Cardiac muscle cell (in vitro differentiated cells and primary cell): ENCODE data around the gene PLIN1. TPM values are rescaled to one million over a fixed set of nuclear protein-coding genes. Genes with fewer than 3 reads are reported as not detected.

Experiments used
- DNase-seq, 2 donors: peaks; one replicate each; pipeline versions ENCODE4 v3.0.0 to v3.0.0-alpha.2; 2010 to 2017; ENCODE audit warnings: low read depth in 1 of 2, low spot score in 1 of 2
- H3K27ac ChIP-seq: fragments of 200-600 bp; sonication (generic); 2 replicates; pipeline ENCODE4 v1.5.1; 2016
- H3K27me3 ChIP-seq: fragments of 200-600 bp; sonication (generic); 2 replicates; pipeline ENCODE4 v1.6.0; 2016; ENCODE audit warnings: control low read depth
- H3K36me3 ChIP-seq: fragments of 200-600 bp; sonication (generic); 2 replicates; pipeline ENCODE4 v1.5.1; 2016; ENCODE audit warnings: control low read depth
- H3K4me1 ChIP-seq: fragments of 200-600 bp; sonication (generic); 2 replicates; pipeline ENCODE4 v1.8.1; 2017; ENCODE audit warnings: low read depth, mild to moderate bottlenecking, mixed run types
- H3K4me3 ChIP-seq: fragments of 200-600 bp; sonication (generic); 2 replicates; pipeline ENCODE4 v1.5.1; 2016; ENCODE audit warnings: mild to moderate bottlenecking
- H3K9me3 ChIP-seq: fragments of 200-600 bp; sonication (generic); 2 replicates; pipeline ENCODE4 v1.5.1; 2017; ENCODE audit warnings: low read depth, mild to moderate bottlenecking, control low read depth
- polyA plus RNA-seq: library from polyadenylated mRNA; unstranded; fragments of >200 nt; fragmentation: Nextera tagmentation; extraction: Ambion mirVana; gene quantifications from 2 replicates; pipeline ENCODE4 v1.2.1, GENCODE V29; 2016
- total RNA-seq: library from RNA; depleted of rRNA; stranded (reverse); fragments of >200 nt; gene quantifications from 2 replicates; pipeline ENCODE4 v1.2.3, GENCODE V29; 2016
- TF ChIP-seq, protein P1 (sequence below): IDR thresholded peaks from 2 replicates; pipeline ENCODE4 v1.5.1; 2012; ENCODE audit warnings: low read depth, mild to moderate bottlenecking, low read length

PLIN1 gene
- total and polyA plus RNA-seq, 2 experiments from 2014 or later: 0.09 to 0.57 TPM

DNA sequence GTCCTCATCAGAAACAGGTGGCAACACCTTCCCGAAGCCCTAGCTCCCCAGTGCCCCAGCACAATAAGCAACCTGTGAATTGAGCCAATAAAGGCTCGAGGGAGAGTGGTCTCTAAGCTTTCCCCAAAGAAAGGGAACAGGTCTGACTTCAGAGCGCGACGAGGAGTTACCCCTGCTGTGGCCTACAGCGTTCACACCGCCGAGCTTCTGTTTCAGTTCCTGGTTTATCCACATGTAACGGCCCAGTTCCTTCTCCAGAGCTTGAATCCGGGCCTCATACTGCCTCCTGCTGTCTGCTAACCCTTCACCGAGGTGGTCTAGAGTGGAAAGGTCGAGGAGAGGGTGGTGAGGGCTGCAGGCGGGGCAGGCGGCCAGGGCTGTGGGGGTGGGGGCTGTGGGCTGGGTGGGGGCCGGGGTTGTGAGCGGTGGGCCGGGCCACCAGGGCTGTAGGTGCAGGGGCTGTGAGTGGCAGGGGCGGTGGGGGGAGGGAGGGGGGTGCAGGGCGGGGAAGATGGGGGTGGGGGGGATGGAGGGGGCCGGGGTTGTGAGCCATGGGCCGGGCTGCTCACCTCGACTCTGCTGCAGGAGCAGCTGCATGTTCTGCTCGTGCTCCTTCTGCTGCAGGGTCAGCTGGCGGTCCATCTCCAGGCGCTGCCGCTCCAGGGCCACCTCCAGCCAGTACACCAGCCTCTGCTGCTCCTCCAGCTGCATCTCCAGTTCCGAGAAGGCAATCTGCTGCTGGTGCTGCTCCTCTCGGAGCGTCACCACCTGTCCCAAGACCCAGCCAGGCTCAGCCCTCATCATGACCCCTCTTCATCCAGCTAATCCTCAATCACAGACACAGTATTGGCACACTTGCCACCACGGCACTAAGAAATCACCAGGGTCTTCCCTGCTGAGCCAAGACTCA is 50.1 kb downstream of the PLIN1 start:
- H3K4me3 ChIP-seq: no peak overlapping the region
- H3K36me3 ChIP-seq: peaks cover 79% of the 10 kb centered on the region
- no peaks in the 10 kb centered on the region for H3K4me1 ChIP-seq
- H3K27me3 ChIP-seq: no peaks in the 10 kb centered on the region
- TF ChIP-seq, protein P1, sequence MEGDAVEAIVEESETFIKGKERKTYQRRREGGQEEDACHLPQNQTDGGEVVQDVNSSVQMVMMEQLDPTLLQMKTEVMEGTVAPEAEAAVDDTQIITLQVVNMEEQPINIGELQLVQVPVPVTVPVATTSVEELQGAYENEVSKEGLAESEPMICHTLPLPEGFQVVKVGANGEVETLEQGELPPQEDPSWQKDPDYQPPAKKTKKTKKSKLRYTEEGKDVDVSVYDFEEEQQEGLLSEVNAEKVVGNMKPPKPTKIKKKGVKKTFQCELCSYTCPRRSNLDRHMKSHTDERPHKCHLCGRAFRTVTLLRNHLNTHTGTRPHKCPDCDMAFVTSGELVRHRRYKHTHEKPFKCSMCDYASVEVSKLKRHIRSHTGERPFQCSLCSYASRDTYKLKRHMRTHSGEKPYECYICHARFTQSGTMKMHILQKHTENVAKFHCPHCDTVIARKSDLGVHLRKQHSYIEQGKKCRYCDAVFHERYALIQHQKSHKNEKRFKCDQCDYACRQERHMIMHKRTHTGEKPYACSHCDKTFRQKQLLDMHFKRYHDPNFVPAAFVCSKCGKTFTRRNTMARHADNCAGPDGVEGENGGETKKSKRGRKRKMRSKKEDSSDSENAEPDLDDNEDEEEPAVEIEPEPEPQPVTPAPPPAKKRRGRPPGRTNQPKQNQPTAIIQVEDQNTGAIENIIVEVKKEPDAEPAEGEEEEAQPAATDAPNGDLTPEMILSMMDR: no peak
- H3K9me3 ChIP-seq: no peaks in the 10 kb centered on the region
- no peak overlapping the region for H3K27ac ChIP-seq
- no peak for DNase-seq

DNA sequence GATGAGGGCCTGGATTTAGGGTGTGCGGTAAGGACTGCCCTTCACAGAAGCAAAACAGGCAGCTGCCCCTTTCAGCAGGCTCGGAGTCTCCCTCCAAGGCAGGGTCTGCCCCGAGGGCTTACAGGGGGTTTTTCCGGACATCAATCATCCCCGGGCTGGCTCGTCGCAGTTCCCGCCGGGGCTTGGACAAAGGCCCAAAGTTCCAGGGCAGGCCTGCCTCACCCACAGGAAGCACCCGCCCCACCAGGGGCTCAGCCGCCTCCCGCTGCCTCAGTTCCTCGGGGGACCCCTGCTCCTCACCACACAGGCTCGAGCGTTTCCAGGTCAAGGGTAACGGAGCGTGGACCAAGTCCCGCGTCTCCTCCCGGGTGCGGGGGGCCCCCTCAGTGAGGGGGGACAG is 50.9 kb downstream of the PLIN1 start:
- H3K27ac ChIP-seq: no peak overlapping the region
- H3K4me1 ChIP-seq: no peaks in the 10 kb centered on the region
- no peak overlapping the region for H3K4me3 ChIP-seq
- no peaks in the 10 kb centered on the region for H3K9me3 ChIP-seq
- no peak for DNase-seq
- H3K27me3 ChIP-seq: no peaks in the 10 kb centered on the region
- peaks cover 74% of the 10 kb centered on the region for H3K36me3 ChIP-seq
- TF ChIP-seq, protein P1: no peak

DNA sequence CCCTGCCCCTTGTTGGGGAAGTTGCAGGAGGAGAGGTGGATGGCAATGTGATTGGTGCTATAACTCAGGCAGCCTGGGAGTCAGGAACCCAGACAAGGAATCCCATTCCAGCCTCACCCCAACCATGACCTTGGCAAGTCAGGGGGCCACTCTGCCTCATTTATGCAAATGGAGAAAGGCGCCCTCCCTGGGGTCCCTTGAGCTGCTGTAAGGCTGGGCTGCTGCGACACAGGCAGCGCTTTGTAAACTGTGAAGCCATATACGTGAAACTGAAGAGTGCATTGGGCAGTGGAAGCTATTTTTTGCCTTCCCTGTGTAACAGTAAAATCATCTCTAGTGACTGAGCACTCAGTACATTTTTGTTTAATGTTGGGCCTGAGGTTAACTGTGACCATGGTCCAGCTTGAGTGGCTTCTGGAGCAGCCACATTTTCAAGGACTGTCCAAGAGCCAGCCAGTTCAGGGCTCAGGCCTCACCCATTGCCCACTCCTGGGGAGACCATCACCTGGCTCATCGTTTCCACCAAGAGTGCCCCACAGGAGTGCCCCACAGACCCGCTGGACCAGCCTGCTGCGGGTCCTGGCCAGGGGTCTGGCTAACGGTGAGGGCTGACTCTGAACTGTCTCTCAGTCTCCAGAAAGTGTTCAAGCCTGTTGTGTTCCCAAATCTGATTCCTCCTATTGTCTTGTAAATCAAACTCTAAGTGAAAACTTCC is 51.8 kb downstream of the PLIN1 start:
- DNase-seq: no peak
- Histone ChIP-seq H3K4me1 (no peaks in the 10 kb centered on the region), H3K27me3 (no peaks in the 10 kb centered on the region), H3K27ac (no peak overlapping the region), H3K4me3 (no peak overlapping the region), H3K36me3 (peaks cover 66% of the 10 kb centered on the region), H3K9me3 (no peaks in the 10 kb centered on the region)
- TF ChIP-seq, protein P1: no peak

DNA sequence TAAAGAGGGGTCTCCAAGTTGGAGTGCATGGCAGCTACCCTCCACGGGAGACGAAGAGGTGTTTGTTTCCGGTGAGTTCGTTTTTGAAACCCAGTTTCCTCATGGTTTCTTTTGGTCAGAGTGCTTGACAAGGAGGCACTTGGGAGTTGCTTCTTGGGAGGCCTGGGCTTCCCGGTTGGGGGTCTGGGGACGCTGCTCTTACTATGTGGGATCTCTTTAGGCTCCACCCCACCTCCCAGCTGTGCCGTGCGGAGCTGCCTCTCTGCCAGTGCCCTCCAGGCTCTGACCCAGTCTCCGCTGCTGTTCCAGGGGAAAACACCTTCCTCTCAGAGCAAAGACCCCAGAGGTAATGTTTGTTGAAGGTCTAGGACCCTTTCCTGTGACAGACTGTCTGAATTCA is 53.5 kb downstream of the PLIN1 start:
- Histone ChIP-seq H3K27me3 (no peaks in the 10 kb centered on the region), H3K27ac (no peak overlapping the region), H3K4me3 (no peak overlapping the region), H3K9me3 (no peaks in the 10 kb centered on the region), H3K4me1 (no peaks in the 10 kb centered on the region), H3K36me3 (peaks cover 53% of the 10 kb centered on the region)
- no peak for DNase-seq
- TF ChIP-seq, protein P1: no peak

DNA sequence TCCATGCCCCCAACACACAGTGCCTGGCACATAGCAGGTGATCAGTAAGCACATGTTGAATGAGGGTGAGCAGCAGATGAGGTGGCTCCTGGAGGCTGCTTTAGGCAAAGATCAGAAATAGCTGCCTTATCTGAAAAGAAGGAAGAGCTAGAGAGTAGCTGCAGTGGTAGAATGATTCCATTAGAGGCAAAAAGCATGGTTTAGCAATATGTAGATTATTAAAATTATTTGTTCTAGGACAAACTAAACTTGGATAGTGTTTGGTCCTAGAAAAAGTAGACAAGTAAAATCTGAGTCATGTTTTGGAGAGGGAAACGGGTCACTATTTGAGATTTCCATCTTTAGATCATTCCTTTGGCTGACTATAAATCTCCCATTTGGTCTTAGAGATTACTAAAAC is 56.0 kb downstream of the PLIN1 start:
- Histone ChIP-seq H3K4me1 (no peaks in the 10 kb centered on the region), H3K36me3 (peaks cover 30% of the 10 kb centered on the region), H3K27ac (no peak overlapping the region), H3K27me3 (no peaks in the 10 kb centered on the region), H3K4me3 (no peak overlapping the region), H3K9me3 (no peaks in the 10 kb centered on the region)
- no peak for DNase-seq
- TF ChIP-seq, protein P1: no peak
